OCI-LY3 (cell line): ENCODE results near the gene TEX261.

Source experiments
- EZH2phosphoT487 ChIP-seq: fragments of 200-600 bp; shearing (Covaris generic); IDR thresholded peaks from 2 replicates; pipeline ENCODE4 v1.6.1; 2018; ENCODE audit warnings: antibody characterized with exemption, mixed run types, low read depth
- TF ChIP-seq, protein P1 (sequence below): fragments of 200-600, 300-600 bp; sonication (generic); IDR thresholded peaks from 2 replicates; pipeline ENCODE4 v1.5.1; 2014; ENCODE audit warnings: antibody characterized with exemption, low read length, low read depth

DNA sequence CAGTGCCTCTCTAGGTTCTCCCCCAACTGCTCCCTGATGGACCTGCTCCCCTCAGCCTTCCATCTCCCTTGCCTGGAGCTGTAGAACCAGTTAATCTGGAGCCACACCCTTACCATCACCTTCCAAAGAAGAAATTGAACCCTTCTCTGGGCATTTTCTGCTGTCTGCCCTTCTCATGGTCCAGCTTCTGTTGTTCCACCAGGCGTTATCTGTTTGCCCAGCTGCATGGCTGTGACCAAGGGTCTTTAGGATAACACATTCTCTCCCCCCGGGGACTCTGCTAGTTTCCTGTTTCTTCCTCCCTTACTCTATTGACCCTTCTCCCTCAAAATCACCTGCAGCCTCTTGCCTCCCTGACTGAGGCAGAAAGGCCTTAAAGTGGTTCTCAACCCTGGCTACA is 19.4 kb downstream of the TEX261 start:
- TF ChIP-seq, protein P1, sequence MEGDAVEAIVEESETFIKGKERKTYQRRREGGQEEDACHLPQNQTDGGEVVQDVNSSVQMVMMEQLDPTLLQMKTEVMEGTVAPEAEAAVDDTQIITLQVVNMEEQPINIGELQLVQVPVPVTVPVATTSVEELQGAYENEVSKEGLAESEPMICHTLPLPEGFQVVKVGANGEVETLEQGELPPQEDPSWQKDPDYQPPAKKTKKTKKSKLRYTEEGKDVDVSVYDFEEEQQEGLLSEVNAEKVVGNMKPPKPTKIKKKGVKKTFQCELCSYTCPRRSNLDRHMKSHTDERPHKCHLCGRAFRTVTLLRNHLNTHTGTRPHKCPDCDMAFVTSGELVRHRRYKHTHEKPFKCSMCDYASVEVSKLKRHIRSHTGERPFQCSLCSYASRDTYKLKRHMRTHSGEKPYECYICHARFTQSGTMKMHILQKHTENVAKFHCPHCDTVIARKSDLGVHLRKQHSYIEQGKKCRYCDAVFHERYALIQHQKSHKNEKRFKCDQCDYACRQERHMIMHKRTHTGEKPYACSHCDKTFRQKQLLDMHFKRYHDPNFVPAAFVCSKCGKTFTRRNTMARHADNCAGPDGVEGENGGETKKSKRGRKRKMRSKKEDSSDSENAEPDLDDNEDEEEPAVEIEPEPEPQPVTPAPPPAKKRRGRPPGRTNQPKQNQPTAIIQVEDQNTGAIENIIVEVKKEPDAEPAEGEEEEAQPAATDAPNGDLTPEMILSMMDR, result no peak
- no peak for TF ChIP-seq EZH2phosphoT487
